Bronchial epithelial cell (primary cell): ENCODE measurements around the gene YEATS2. TPM values are rescaled to one million over a fixed set of nuclear protein-coding genes. Genes with fewer than 3 reads are reported as not detected.

Experiments used
- DNase-seq: peaks from one replicate; pipeline ENCODE4 v3.0.0-alpha.2; 2010; ENCODE audit warnings: low read depth
- FAIRE-seq: peaks from 2 replicates; lab custom pipeline; 2011; peaks lifted over from hg19 to GRCh38; lab: Jason Lieb, UNC
- H3K27me3 ChIP-seq: 2 replicates; pipeline ENCODE4 v1.5.1; 2011; ENCODE audit warnings: low read length; ENCODE audit not compliant: control insufficient read depth, insufficient read depth
- H3K36me3 ChIP-seq: 2 replicates; pipeline ENCODE4 v1.5.1; 2011; ENCODE audit warnings: low read length; ENCODE audit not compliant: control insufficient read depth, insufficient read depth
- H3K4me3 ChIP-seq: 2 replicates; pipeline ENCODE4 v1.5.1; 2011; ENCODE audit warnings: mild to moderate bottlenecking, low read depth, low read length, control low read depth
- CTCF ChIP-seq: IDR thresholded peaks from 2 replicates; pipeline ENCODE4 v1.5.1; 2011; ENCODE audit warnings: mild to moderate bottlenecking, moderate library complexity, low read length, control low read depth, inconsistent platforms; ENCODE audit not compliant: insufficient read depth, severe bottlenecking
- total RNA-seq: library from RNA; depleted of rRNA; stranded (reverse); fragments of >200 nt; gene quantifications from 2 replicates; pipeline ENCODE4 v1.2.1, GENCODE V29; 2014

The YEATS2 gene
- total RNA-seq, 1 donor from 2014 or later: 18.2 TPM

GRCh38 chr3:183762304-183762703, 64.7 kb downstream of the YEATS2 start:
- H3K4me3 ChIP-seq: no peak overlapping the region
- peaks cover 12% of the 10 kb centered on the region for H3K36me3 ChIP-seq
- no peaks in the 10 kb centered on the region for H3K27me3 ChIP-seq
- FAIRE-seq (no peak), DNase-seq (no peak)
- no peak for TF ChIP-seq CTCF

GRCh38 chr3:183764847-183765731, 67.5 kb downstream of the YEATS2 start:
- Histone ChIP-seq H3K36me3 (peaks cover 8% of the 10 kb centered on the region), H3K4me3 (no peak overlapping the region), H3K27me3 (no peaks in the 10 kb centered on the region)
- TF ChIP-seq CTCF: no peak
- DNase-seq (peak; percentile 24), FAIRE-seq (no peak)

- peaks cover 8% of the 10 kb centered on the region for H3K36me3 ChIP-seq
- FAIRE-seq (no peak), DNase-seq (no peak)
- TF ChIP-seq CTCF: no peak
- H3K27me3 ChIP-seq: no peaks in the 10 kb centered on the region
- no peak overlapping the region for H3K4me3 ChIP-seq
These were observed 68.5 kb downstream of the YEATS2 start for GRCh38 chr3:183766107-183766506.

DNA sequence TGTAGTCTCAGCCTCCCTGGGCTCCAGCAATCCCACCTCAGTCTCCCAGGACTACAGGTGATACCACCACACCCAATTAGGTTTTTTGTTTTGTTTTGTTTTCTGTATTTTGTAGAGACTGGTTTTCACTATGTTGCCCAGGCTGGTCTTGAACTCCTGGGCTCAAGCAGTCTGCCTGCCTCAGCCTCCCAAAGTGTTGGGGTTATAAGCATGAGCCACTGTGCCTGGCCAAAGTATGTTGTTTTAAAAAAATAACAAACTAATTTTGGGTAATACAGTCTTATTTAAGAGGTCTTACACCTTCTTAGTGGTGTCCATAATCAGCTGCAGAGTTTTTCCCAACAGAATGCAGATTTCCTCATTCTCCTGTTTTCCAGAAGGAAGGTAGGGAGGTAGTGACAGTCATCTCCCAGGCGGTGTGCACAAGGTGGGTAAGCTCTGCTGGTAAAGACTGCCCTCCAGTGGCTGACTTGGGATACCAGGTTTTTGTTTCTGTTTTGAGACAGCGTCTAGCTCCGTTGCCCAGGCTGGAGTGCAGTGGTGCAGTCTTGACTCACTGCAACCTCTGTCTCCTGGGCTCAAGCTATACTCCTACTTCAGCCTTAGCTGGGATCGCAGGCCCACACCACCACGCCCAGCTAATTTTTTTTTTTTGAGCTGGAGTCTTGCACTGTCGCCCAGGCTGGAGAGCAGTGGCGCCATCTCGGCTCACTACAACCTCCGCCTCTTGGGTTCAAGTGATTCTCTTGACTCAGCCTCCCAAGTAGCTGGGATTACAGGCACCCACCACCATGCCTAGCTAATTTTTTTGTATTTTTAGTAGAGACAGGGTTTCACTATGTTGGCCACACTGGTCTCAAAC, 69.4 kb downstream of the YEATS2 start:
- Histone ChIP-seq H3K27me3 (no peaks in the 10 kb centered on the region), H3K36me3 (peaks cover 4% of the 10 kb centered on the region), H3K4me3 (no peak overlapping the region)
- FAIRE-seq (no peak), DNase-seq (peak; percentile 72)
- peak; percentile 89 for TF ChIP-seq CTCF

- FAIRE-seq: no peak
These were observed 70.5 kb downstream of the YEATS2 start for GRCh38 chr3:183768114-183768513.

More at GRCh38 chr3:183768114-183768513, 70.5 kb downstream of the YEATS2 start:
- no peak for DNase-seq
- peaks cover 5% of the 10 kb centered on the region for H3K36me3 ChIP-seq
- no peak overlapping the region for H3K4me3 ChIP-seq
- TF ChIP-seq CTCF: no peak
- no peaks in the 10 kb centered on the region for H3K27me3 ChIP-seq
